ENCODE measurements around the gene PRMT6.
"Not testable (repeated sequence)": the region's sequence is repeated elsewhere in the genome, so short reads cannot be mapped to it uniquely, and the experiment has no call there.

Gene PRMT6

DNA sequence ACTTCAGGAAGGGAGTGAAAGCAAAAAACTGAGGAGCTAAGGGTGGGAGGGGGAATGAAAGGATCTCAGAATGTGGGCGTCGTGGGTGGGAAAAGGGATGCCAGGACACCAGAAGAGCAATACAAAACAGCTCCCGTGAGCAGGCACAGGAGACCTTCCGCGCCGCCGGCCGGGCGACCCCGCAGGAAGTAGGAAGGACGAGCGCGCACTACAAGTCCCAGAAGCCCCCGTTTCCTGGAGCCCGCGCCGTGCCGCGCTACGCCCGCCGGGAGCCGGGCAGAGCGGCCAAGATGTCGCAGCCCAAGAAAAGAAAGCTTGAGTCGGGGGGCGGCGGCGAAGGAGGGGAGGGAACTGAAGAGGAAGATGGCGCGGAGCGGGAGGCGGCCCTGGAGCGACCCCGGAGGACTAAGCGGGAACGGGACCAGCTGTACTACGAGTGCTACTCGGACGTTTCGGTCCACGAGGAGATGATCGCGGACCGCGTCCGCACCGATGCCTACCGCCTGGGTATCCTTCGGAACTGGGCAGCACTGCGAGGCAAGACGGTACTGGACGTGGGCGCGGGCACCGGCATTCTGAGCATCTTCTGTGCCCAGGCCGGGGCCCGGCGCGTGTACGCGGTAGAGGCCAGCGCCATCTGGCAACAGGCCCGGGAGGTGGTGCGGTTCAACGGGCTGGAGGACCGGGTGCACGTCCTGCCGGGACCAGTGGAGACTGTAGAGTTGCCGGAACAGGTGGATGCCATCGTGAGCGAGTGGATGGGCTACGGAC lies at the start of gene PRMT6:
Gene PRMT6 (plus strand): TSS at position 249 of the 771 bp plus-strand sequence. CDS start 42 bp downstream, at position 291.
- DNase-seq (ENCODE audit: low spot score) = peak; percentile 90

DNA sequence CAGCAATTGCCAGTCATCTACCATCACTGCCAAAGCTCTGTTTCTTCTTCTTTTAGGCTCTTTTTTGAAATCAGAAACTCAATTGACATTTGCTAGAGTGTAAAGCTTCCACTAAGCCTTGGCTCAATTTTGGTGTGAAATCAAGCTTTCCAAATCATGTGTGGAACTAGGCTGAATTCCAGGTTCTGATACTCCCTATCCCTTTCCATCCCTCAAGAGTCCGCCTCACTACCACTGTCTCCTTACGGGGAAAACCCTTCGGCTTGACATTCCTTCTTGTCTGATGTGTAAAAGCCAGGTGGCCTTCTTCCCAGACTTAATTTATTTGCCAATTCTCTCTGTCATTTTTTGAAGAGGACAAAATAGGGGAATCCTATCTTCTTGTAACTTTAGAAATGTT lies 47.2 kb upstream of the PRMT6 start:
- no peak for DNase-seq (ENCODE audit: low spot score)

DNA sequence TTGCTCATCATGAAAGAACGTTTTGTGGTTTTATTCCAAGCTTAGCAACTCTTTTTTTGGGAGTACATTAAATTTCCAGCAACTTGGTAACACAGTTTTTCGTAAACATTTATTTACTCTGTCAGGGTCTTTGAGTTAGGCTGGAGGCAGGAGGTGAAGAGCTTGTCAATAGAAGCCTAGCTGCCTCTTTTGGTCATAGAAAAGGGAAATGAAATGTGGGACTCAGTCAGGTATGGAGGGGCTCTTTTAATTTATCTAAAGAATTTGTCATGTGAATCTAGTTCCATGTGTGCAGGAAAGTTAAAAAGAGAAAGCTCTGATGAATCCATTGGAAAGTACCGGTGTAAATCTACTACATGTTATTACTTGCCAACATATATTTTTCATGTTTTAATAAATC lies 45.9 kb upstream of the PRMT6 start:
- no peak for DNase-seq (ENCODE audit: low spot score)

DNA sequence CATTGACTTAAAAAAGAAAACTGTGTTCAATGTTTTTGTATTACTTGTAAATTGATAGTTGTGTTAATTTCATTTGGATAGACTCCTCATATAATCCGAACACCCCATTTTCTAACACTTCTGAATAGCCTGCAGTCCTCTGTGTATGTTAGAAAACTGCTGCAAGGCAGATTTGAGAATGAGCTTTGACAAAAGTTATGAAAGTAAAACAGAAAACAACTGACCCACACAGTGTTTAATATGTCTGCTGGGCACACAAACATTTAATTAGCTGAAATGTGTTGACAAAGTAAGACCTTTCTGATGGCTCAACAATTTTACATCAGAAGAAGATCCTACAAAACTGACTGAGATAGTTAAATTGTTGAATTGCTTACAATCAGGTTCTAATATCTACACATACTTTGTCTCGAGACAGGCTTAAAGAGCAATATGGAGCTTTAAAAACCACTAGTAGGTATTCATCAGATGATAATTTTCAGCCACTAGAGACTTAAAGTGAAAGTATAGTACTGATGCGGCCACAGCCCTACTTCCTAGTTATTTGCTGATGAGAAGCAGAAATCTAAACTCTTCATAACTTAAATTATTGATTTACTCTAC lies 40.0 kb upstream of the PRMT6 start:
- DNase-seq (ENCODE audit: low spot score) = no peak

DNA sequence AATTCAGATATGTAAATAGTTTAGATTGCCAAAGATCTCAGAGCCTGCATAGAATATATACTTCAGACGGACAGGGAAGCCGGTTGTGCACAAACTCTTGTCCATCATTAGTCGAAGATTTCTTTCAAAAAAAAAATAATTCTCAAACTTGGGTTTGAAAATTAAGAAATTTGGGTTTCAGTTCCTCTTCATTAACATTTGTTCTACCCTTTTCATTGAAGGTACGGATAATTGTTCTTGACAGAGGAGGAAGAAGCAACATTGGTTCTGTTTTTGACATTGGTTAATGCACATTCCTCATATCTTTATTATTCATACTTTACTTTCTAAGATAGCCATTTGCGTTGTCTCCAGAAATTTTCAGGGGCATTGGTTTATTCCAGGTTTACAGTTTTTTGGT lies 38.0 kb upstream of the PRMT6 start:
- DNase-seq (ENCODE audit: low spot score) = no peak

DNA sequence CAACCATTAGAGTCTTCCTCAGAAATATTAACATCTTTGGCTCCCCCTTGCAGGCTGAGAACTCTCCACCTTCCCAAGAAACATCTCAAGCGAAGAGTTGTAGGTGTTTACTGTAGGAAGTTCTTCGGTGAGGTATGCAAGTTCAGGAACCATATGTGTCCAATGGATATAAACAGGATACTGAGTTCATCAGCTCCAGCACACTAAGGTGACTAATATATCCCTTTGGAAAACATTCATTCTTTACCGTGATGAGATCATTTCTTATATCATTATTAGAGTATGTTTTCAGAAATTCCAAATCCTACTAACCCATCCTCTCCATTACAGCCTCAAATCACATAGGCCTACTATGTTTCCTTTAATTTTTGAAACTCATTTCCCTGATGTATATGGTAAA lies 37.3 kb upstream of the PRMT6 start:
- no peak for DNase-seq (ENCODE audit: low spot score)

DNA sequence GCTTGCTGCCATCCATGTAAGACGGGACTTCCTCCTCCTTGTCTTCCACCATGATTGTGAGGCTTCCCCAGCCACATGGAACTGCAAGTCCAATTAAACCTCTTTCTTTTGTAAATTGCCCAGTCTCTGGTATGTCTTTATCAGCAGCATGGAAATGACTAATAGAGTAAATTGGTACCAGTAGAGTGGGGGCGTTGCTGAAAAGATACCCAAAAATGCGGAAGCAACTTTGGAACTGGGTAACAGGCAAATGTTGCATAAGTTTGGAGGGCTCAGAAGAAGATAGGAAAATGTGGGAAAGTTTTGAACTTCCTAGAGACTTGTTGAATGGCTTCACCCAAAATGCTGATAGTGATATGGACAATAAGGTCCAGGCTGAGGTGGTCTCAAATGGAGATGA lies 17.6 kb upstream of the PRMT6 start:
- DNase-seq (ENCODE audit: low spot score) = not testable (repeated sequence)

DNA sequence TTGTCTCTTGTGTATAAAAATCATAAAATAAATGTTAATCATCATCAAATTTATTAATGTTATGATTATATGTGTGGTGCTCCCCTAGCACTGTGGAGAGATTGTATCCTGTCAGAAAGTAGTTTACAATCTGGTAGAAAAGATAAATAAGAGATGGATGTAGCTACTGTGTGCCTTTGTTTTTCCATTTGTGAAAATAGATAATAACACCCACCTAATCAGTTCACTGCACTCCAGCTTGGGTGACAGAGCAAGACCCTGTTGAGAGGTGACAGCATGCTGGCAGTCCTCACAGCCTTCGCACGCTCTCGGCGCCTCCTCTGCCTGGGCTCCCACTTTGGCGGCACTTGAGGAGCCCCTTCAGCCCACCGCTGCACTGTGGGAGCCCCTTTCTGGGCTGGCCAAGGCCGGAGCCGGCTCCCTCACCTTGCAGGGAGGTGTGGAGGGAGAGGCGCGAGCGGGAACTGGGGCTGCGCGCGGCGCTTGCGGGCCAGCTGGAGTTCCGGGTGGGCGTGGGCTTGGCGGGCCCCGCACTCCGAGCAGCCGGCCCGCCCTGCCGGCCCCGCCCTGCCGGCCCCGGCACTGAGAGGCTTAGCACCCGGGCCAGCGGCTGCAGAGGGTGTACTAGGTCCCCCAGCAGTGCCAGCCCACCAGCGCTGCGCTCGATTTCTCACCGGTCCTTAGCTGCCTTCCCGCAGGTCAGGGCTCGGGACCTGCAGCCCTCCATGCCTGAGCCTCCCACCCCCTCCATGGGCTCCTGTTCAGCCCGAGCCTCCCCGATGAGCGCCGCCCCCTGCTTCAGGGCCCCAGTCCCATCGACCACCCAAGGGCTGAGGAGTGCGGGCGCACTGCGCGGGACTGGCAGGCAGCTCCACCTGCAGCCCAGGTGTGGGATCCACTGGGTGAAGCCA lies 11.9 kb upstream of the PRMT6 start:
- DNase-seq (ENCODE audit: low spot score) = not testable (repeated sequence)

DNA sequence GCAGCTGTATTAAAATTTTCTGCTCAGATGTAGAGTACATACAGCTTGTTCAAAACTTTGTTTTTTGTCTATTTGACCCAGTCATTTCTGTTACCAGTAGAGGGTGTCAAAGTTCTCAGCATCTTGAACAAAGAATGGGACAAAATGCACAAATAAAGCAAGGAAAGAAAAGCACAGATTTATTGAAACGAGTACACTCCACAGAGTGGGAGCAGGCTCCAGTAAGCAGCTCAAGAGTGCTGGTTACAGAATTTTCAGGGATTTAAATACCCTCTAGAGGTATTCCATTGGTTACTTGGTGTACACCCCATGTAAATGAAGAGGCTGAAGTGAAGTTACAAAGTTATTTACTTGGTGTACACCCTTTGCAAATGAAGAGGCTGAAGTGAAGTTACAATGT lies 8.9 kb upstream of the PRMT6 start:
- no peak for DNase-seq (ENCODE audit: low spot score)

DNA sequence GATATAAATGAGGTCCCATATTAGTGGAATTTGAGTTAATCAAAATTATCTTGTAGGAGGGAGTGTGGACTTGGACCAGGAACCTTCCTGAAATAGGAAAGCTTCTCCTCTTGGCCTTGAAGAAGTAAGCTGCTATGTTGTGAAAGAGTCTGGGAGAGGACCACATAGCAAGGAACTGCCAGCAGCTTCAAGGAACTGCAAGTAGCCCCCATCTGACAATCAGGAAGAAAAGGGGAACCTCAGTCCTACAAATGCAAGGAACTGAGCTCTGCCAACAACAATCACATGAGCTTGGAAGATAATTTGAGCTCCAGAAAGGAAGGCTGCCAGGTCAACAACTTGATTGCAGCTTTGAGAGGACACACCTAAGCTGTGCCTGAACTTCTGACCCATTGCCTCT lies 8.2 kb upstream of the PRMT6 start:
- DNase-seq (ENCODE audit: low spot score) = no peak

DNA sequence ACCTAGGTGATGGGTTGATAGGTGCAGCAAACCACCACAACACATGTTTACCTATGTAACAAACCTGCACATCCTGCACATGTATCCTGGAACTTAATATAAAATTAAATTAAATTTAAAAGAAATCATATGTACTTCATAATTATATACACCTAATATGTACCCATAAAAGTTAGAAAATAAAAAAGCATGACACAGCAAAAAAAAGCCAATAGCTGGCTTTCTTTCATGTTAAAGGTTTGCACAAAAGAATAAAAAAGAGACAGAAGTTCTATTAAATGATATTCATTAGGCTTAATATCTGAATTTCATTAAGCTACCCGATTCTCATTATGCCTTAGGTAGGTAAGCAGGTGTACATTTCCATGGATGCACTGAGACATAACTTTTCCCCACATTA lies 5.2 kb upstream of the PRMT6 start:
- no peak for DNase-seq (ENCODE audit: low spot score)

DNA sequence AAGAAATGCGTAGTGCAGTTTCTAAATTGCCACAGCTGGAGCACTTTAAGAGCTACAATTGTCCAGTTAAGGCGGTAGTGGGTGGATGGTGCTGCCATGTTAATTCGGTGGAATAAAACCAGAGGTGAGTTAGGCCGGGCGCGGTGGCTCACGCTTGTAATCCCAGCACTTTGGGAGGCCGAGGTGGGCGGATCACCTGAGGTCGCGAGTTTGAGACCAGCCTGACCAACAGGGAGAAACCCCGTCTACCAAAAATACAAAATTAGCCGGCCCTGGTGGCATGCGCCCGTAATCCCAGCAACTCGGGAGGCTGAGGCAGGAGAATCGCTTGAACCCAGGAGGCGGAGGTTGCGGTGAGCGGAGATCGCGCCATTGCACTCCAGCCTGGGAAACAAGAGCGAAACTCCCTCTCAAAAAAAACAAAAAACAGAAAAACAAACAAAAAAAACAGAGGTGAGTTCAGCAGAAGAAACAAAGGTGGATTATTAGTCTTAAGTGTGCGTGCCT lies 502 bp upstream of the PRMT6 start:
- DNase-seq (ENCODE audit: low spot score) = not testable (repeated sequence)

DNA sequence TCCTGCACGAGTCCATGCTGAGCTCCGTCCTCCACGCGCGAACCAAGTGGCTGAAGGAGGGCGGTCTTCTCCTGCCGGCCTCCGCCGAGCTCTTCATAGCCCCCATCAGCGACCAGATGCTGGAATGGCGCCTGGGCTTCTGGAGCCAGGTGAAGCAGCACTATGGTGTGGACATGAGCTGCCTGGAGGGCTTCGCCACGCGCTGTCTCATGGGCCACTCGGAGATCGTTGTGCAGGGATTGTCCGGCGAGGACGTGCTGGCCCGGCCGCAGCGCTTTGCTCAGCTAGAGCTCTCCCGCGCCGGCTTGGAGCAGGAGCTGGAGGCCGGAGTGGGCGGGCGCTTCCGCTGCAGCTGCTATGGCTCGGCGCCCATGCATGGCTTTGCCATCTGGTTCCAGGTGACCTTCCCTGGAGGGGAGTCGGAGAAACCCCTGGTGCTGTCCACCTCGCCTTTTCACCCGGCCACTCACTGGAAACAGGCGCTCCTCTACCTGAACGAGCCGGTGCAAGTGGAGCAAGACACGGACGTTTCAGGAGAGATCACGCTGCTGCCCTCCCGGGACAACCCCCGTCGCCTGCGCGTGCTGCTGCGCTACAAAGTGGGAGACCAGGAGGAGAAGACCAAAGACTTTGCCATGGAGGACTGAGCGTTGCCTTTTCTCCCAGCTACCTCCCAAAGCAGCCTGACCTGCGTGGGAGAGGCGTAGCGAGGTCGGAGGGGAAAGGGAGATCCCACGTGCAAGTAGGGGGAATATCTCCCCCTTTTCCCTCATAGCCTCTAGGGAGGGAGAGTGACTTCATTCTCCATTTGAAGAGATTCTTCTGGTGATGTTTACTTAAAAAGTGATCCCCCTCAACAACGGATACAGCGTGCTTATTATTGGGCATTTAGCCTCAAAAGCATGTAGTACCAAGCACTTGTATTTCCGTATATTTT lies 991 bp downstream of the PRMT6 start:
- peak; percentile 77 for DNase-seq (ENCODE audit: low spot score)

DNA sequence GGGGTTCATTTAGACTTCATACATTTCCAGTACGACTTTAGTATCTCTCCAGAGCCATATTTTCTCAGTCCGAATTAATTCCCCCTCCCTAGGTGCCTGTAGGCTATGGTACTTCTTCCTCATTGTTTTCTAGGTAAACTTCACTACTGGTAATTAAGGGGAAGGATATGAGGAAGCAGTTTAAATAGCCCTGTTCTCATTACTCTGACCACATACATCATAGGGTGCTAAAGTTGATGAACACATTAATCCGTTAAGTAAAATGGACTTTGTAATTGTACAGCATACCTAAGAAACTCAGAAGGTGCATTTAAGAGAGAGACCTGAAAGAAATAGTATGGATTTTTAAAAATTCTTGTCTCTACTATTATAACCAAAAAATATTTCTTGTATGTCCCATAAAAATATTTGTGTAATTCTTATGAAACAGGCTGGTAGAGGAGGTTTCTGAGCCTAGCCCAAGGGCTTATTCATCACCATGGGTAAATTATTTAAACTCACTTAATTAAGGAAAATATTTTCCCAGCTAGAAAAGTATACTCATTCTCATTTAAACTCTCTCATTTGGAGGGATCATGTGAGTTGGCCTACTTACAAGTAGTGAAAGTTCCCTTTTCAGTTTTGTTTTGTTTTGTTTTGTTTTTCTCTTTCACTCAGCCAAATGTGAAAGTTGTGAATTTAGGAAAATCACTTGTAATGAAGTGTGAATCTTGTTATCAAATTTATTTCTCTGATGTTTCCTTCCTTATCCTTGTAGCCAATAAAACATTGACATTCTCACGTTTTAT lies 2.0 kb downstream of the PRMT6 start:
- DNase-seq (ENCODE audit: low spot score) = no peak

DNA sequence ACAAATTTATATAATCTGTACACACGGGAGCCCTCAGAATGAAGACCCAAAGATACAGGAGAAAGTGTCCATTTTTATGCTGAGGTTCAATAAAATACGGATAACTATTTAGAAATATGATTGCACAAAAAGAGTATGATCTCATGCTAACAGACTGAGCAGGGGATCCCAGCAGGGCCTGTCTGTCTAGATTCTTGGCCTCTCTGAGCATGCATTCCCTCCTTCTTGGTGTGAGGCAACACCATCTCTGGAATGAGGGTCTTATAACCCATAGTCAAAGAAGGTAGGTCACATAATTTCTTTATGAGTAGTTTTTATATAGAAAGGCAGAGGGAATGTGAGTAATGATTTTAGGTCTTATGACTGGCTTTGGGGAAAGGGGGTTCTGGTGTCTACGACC lies 5.4 kb downstream of the PRMT6 start:
- DNase-seq (ENCODE audit: low spot score) = no peak

DNA sequence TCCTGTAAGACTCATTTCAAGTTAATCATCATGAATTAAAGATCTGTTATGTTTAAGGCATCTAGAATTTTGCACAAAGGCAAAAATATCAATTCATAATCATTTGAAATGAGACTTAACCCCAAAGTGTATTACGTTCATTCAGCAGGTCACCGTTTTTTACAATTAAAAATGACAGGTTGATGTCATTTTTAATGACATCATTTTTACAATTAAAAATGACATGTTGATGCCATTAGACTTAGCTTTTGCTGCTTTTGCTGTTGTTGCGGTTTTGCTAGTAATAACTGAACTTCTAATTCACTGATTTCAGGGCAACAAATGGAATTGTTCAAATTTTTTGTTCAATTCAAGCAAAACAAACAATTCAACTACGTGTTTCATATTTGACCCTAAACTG lies 17.0 kb downstream of the PRMT6 start:
- DNase-seq (ENCODE audit: low spot score) = no peak

DNA sequence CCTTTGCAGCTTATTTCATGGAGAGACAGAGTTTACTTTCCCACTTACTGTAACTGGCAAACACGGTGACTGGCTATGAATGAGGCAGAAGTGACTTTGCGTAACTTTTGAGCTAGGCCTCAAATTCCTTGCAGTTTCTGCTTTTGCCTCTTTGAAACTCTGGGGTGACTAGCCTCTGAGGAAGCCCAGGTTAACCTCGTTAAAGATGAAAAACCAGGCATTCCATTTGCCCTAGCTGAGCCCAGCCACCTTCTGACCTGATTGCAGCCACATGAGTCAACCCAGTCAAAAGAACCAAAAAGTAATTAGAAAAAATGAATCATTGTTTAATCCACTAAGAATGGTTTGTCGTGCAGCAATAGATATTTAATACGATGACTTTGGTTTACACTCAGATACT lies 20.4 kb downstream of the PRMT6 start:
- DNase-seq (ENCODE audit: low spot score) = no peak

DNA sequence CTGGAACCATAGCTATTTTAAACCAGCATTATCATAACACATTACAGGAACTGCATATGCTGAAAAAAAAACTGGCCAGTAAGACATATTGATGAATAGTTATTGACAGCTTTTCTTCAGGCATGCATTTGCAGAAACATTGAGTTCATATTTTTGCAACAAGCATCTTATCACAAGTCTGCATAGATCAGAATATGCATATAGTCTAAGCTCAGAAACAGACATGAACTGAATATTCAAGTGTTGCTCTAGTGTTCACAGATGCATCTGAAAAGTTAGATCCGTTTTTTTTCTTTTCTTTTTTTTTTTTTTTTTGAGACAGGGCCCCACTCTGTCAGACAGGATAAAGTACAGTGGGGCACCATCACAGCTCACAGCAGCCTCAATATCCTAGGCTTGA lies 22.8 kb downstream of the PRMT6 start:
- DNase-seq (ENCODE audit: low spot score) = no peak

DNA sequence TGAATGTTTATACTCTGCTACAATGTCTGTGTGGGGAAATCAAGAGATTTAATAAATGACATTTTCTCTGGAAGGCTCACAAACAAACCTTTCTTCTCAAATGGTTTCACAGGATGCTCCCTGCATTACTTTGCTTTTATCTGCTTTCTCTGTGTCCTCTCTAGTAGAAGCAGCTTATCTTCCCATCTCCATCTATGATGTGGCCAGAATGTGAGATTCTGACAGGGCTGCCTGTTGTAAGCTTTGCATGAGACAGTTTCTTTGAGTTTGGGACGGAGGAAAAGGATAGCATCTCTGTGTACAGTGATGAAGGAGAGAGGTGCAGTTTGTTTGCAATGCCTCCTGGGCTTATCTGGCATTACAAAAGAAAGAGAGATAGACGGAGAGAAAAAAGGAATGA lies 24.6 kb downstream of the PRMT6 start:
- no peak for DNase-seq (ENCODE audit: low spot score)

DNA sequence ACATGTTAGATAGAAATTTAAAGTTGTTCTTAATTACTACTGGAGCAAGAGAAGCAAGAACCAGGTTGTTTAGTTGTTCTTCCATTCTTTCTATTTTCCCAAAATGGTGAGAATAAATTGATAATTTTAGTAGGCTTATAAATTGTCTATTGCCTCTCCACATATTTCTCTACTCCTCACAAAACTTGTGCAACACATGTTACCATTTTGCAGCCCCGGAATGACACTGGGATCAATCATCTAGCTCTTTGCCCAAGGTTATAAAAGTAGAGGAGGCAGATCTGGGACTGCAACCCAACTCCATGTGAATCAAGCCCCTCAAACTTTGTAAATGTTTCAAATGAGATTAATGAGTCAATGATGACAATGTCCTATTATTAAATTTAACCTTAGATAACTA lies 34.9 kb downstream of the PRMT6 start:
- no peak for DNase-seq (ENCODE audit: low spot score)

DNA sequence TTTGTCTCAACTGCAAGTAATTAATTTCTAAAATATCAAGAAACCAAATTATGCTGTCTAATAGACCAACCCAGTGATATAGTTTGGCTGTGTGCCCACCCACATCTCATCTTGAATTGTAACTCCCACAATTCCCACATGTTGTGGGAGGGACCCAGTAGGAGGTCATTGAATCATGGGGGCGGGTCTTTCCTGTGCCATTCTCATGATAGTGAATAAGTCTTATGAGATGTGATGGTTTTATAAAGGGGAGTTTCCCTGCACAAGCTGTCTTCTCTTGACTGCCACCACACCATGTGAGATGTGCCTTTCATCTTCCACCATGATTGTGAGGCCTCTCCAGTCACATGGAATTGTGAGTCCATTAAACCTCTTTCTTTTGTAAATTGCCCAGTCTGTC lies 36.9 kb downstream of the PRMT6 start:
- not testable (repeated sequence) for DNase-seq (ENCODE audit: low spot score)
